Neural crest cell (in vitro differentiated cells): ENCODE data around the gene SLCO4A1. TPM values are rescaled to one million over a fixed set of nuclear protein-coding genes. Genes with fewer than 3 reads are reported as not detected.

Source experiments
- DNase-seq: peaks from one replicate; pipeline ENCODE4 v3.0.0; 2021; ENCODE audit warnings: low read depth, mixed read lengths, low spot score
- H3K27ac Mint-ChIP-seq: one replicate; pipeline ENCODE4 v1.8.0; 2021; ENCODE audit warnings: mild to moderate bottlenecking, mixed read lengths; ENCODE audit not compliant: unreplicated experiment
- H3K27me3 Mint-ChIP-seq: 2 replicates; pipeline ENCODE4 v1.8.0; 2021; ENCODE audit warnings: low read depth, mild to moderate bottlenecking, mixed read lengths
- H3K36me3 Mint-ChIP-seq: 2 replicates; pipeline ENCODE4 v1.8.0; 2021; ENCODE audit warnings: low read depth, mild to moderate bottlenecking, mixed read lengths
- H3K4me1 Mint-ChIP-seq: 2 replicates; pipeline ENCODE4 v1.8.0; 2021; ENCODE audit warnings: mixed read lengths
- H3K4me3 Mint-ChIP-seq: one replicate; pipeline ENCODE4 v1.8.0; 2021; ENCODE audit warnings: mild to moderate bottlenecking, mixed read lengths
- H3K9me3 Mint-ChIP-seq: 2 replicates; pipeline ENCODE4 v1.8.0; 2021; ENCODE audit warnings: mixed read lengths
- total RNA-seq: library from RNA; stranded (reverse); gene quantifications from 2 replicates; pipeline ENCODE4 v1.2.1, GENCODE V29; 2021
- TF ChIP-seq, protein P1 (sequence below): fragments of 200-600 bp; sonication (generic); conservative IDR thresholded peaks from 2 replicates; pipeline ENCODE4 v1.5.0; 2021; ENCODE audit warnings: antibody characterized with exemption, mild to moderate bottlenecking

SLCO4A1 gene
- total RNA-seq, 1 donor from 2014 or later: 7.0 TPM

DNA sequence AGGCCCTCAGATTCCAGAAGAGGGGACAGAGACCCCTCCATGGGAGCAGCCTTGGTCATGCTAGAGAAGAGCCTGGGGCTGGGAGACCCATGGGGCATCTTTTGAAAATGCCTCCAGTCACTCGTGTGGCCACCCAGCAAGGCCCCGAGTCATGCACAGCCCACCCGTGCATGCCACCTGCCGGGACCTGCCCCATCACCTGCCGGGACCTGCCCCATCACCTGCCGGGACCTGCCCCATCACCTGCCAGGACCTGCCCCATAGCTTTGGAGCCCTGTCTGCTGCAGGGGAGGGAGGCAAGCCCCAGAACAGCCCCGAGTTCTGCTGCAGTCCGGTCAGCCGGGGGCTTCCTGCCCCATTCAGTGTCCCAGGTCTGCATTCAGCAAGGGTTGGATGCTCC lies 37.5 kb upstream of the SLCO4A1 start:
- Mint-ChIP-seq H3K36me3 (no peaks in the 10 kb centered on the region), H3K27me3 (peaks cover 18% of the 10 kb centered on the region), H3K9me3 (no peaks in the 10 kb centered on the region), H3K4me3 (no peak overlapping the region), H3K27ac (no peak overlapping the region), H3K4me1 (peaks cover 4% of the 10 kb centered on the region)
- TF ChIP-seq, protein P1, sequence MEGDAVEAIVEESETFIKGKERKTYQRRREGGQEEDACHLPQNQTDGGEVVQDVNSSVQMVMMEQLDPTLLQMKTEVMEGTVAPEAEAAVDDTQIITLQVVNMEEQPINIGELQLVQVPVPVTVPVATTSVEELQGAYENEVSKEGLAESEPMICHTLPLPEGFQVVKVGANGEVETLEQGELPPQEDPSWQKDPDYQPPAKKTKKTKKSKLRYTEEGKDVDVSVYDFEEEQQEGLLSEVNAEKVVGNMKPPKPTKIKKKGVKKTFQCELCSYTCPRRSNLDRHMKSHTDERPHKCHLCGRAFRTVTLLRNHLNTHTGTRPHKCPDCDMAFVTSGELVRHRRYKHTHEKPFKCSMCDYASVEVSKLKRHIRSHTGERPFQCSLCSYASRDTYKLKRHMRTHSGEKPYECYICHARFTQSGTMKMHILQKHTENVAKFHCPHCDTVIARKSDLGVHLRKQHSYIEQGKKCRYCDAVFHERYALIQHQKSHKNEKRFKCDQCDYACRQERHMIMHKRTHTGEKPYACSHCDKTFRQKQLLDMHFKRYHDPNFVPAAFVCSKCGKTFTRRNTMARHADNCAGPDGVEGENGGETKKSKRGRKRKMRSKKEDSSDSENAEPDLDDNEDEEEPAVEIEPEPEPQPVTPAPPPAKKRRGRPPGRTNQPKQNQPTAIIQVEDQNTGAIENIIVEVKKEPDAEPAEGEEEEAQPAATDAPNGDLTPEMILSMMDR: no peak
- DNase-seq: no peak

DNA sequence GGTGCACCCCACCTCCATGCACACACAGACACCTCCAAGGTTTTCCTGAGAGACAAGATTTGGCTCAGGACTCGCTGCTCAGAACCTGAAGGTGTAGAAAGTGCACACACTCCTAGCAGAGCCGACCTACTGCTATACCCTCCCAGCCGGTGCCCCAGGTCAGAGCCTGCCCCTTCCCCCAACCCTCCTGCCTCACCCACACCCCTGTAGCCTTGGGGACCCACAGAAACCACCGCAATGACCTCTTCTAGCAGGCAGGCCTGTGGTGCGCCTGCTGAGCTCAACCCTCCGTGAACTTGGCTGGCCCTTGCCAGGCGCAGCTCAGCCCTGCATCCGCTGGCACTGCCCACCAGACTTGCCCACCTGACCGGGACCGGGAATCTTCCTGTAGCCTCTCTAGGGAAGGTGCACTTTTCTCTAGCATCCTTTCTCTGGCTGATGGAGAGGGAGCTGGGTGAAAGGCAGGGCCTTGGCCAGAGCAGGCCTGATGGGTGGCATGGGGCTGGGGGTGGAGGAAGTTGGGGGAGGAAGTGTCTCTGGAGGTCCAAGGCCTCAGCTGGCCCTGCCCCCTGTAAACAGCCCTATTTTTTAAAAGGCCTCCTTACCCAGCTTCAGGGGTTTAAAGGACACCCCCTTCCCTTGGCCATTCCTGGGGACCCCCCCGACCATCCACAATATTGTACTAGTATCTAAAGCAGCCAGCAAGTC lies 36.9 kb upstream of the SLCO4A1 start:
- DNase-seq: no peak
- H3K27ac Mint-ChIP-seq: no peak overlapping the region
- no peak overlapping the region for H3K4me3 Mint-ChIP-seq
- no peaks in the 10 kb centered on the region for H3K9me3 Mint-ChIP-seq
- H3K4me1 Mint-ChIP-seq: peaks cover 4% of the 10 kb centered on the region
- H3K27me3 Mint-ChIP-seq: peaks cover 18% of the 10 kb centered on the region
- TF ChIP-seq, protein P1: no peak
- H3K36me3 Mint-ChIP-seq: no peaks in the 10 kb centered on the region

DNA sequence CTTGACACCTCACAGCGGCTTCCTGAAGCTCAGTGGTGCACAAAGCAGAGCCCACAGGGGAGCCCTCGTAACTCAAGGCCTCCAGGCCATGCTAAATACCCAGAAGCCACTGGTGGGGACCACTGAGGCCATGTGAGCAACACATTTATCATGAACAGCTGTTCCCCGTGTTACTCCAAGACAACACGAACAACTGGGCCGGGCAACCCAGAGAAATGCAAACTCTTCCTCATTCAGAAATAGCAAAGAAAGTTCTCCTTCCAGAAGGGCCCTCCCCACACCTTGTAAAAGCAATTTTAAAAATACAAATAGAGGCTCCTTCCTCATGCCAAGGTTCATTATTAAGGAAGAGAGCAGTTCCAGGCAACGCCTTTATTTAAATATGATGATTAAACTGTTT lies 36.3 kb upstream of the SLCO4A1 start:
- Mint-ChIP-seq H3K27me3 (peaks cover 14% of the 10 kb centered on the region), H3K4me3 (no peak overlapping the region), H3K9me3 (no peaks in the 10 kb centered on the region), H3K4me1 (peaks cover 4% of the 10 kb centered on the region), H3K27ac (no peak overlapping the region), H3K36me3 (no peaks in the 10 kb centered on the region)
- no peak for DNase-seq
- TF ChIP-seq, protein P1: no peak

DNA sequence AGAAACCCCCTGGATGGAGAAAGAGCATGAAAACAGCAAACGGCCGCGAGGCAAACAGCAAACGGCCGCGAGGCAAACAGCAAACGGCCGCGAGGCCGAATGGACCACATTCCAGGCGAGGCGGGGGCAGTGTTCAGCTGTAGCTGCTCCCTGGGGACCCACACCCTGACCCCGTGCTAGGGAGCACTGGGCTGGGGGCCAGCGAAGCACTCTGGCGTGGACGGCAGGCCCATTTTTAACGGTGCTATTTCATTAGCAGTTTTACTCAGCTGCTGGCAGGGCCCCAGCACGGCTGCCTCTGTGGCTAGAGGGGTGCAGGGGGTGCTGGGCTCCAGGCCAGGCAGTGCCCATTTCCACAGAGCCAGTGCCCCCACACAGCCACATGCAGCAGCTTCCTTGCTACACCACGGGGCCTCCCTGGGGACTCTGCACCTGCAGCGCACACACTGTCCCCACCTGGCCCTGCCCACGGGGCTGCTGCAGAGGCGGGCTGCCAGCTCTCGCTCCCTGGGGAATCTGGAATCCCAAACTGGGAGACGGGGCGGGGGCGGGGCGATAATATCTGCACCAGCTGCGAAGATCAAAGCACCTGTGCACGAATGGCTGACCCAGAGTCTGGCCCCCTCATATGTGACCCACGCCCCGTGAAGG lies 35.6 kb upstream of the SLCO4A1 start:
- DNase-seq: no peak
- H3K27me3 Mint-ChIP-seq: peaks cover 10% of the 10 kb centered on the region
- no peak overlapping the region for H3K4me3 Mint-ChIP-seq
- peaks cover 4% of the 10 kb centered on the region for H3K4me1 Mint-ChIP-seq
- H3K36me3 Mint-ChIP-seq: no peaks in the 10 kb centered on the region
- H3K27ac Mint-ChIP-seq: no peak overlapping the region
- no peaks in the 10 kb centered on the region for H3K9me3 Mint-ChIP-seq
- TF ChIP-seq, protein P1: no peak

DNA sequence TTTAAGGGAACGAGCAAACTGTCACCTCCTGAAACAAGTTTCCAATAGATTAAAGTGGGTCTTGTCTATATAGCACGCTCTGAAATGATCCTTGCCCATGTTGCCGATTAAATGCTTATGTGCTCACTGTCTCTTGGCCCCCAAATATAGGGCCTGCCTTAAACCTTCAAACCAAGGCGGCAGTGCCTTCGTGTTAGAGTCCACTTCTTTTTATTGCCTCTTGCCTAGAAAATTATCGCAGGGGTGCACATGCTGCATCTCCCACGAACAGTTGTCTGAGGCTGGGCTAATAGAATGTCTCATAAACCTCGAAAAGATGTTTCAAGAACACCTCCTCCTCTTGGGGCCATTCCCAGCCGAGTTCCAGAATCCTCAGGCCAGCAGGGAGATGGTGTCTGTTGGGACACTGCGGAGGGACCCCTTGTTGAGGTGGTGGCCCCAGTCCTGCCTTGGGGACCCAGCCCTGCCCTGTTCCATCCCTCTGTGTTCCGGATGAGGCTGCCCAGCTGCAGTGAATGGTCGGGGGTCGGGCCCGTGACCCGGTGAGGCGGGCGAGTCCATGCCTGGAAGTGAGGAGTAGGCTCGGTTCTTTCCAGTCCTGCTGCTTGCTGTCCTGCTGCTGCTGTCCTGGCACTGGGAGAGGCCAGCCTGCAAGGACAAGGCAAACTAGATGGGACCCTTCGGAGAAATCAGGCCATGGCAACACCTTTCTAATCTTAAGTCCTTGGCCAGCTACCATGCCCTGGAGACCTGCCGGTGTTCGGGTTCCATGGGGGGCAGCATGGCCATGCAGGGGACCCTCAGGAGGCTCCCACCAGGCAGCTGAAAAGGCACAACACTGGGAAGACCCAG lies 34.7 kb upstream of the SLCO4A1 start:
- Mint-ChIP-seq H3K4me1 (peaks cover 4% of the 10 kb centered on the region), H3K27ac (no peak overlapping the region), H3K27me3 (peaks cover 6% of the 10 kb centered on the region), H3K4me3 (no peak overlapping the region), H3K36me3 (no peaks in the 10 kb centered on the region), H3K9me3 (no peaks in the 10 kb centered on the region)
- DNase-seq: no peak
- TF ChIP-seq, protein P1: no peak
